SK-N-SH treated with all-trans-retinoic acid at 6 μM for 48 hours (cell line): ENCODE measurements around the gene HOXA2.

Experiments
- ARNTL ChIP-seq: fragments of 450-650 bp; formaldehyde crosslinking; IDR thresholded peaks from 2 replicates; pipeline ENCODE4 v1.5.0; 2020; ENCODE audit warnings: low read depth, mild to moderate bottlenecking, moderate library complexity, borderline replicate concordance
- GLIS3 ChIP-seq: fragments of 250-450 bp; sonication (Bioruptor Pico); IDR thresholded peaks from 2 replicates; pipeline ENCODE4 v1.5.0; 2020; ENCODE audit warnings: mild to moderate bottlenecking, moderate library complexity
- OSR1 ChIP-seq: fragments of 250-450 bp; sonication (Bioruptor Pico); IDR thresholded peaks from 2 replicates; pipeline ENCODE4 v1.8.0; 2022; ENCODE audit warnings: moderate library complexity, mild to moderate bottlenecking, inconsistent platforms
- RARB ChIP-seq: fragments of 250-450 bp; sonication (Bioruptor Pico); IDR thresholded peaks from 2 replicates; pipeline ENCODE4 v1.8.0; 2021; ENCODE audit warnings: mild to moderate bottlenecking, moderate library complexity
- TCF4 ChIP-seq: fragments of 250-450 bp; sonication (Bioruptor Pico); IDR thresholded peaks from 2 replicates; pipeline ENCODE4 v1.8.0; 2021; ENCODE audit warnings: mild to moderate bottlenecking, moderate library complexity, borderline replicate concordance
- TOX ChIP-seq: fragments of 250-450 bp; sonication (Bioruptor Pico); IDR thresholded peaks from 2 replicates; pipeline ENCODE4 v1.8.0; 2021; ENCODE audit warnings: mild to moderate bottlenecking, moderate library complexity, borderline replicate concordance
- ZNF565 ChIP-seq: fragments of 450-650 bp; formaldehyde crosslinking; conservative IDR thresholded peaks from 2 replicates; pipeline ENCODE4 v1.5.0; 2020; ENCODE audit warnings: low read depth, mild to moderate bottlenecking, moderate library complexity
- ZNF70 ChIP-seq: fragments of 450-650 bp; formaldehyde crosslinking; IDR thresholded peaks from 2 replicates; pipeline ENCODE4 v1.5.0; 2020; ENCODE audit warnings: mild to moderate bottlenecking, moderate library complexity
- ZNF8 ChIP-seq: fragments of 450-650 bp; formaldehyde crosslinking; IDR thresholded peaks from 2 replicates; pipeline ENCODE4 v1.5.0; 2020; ENCODE audit warnings: mild to moderate bottlenecking, moderate library complexity
- TF ChIP-seq, protein P1 (sequence below): fragments of 250-450 bp; sonication (Bioruptor Pico); IDR thresholded peaks from 2 replicates; pipeline ENCODE4 v1.5.1; 2020; ENCODE audit warnings: low read depth, mild to moderate bottlenecking, moderate library complexity
- TF ChIP-seq, protein P2 (sequence below): fragments of 250-450 bp; sonication (Bioruptor Pico); IDR thresholded peaks from 2 replicates; pipeline ENCODE4 v1.8.0; 2020; ENCODE audit warnings: mild to moderate bottlenecking, moderate library complexity, borderline replicate concordance

DNA sequence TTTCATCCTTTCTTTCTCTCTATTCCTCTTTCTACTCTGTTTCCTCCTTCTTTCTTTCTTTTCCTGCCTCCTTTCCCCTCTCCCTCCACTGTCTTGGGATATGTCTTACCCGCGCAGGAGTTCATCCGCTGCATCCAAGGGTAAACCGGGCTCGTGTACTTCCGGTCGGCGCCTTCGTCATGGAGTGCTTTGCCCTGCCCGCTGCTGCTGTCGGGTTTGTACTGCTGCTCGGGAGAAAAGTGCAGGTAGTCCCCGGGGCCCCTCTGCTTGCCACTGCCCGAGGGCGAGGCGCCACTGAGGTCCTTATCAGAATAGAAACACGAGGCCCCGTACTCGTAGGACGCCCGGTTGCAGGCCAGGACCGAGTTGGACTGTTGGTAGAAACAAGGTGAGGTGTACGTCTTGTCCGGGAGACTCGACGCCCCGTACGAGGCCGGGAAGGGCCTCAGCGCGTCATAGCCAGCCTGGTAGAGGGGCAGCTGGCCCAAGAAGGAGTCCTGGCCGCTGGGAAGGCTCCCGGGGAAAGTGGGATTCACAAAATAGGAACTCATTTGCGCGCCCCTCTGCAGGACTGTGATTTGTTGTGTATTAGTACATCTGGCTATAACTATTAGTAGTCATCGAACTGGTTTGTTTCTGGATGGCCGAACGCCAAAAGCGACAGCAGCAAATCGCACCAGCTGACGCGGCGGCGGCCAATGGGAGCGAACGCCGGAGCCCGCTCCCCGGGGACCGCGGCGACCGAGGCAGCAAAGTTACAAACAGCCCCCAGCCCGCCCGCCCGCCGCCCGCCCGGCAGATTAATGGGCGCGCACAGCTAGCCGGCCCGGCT, 44.9 kb upstream of the HOXA2 start, which contains the start of gene HOXA6:
- no peak for TF ChIP-seq ZNF8 (CRISPR knock-in tag)
- no peak for TF ChIP-seq ARNTL (CRISPR knock-in tag)
- no peak for TF ChIP-seq ZNF70 (CRISPR knock-in tag)
- no peak for TF ChIP-seq GLIS3 (CRISPR knock-in tag)
- TF ChIP-seq, protein P1, sequence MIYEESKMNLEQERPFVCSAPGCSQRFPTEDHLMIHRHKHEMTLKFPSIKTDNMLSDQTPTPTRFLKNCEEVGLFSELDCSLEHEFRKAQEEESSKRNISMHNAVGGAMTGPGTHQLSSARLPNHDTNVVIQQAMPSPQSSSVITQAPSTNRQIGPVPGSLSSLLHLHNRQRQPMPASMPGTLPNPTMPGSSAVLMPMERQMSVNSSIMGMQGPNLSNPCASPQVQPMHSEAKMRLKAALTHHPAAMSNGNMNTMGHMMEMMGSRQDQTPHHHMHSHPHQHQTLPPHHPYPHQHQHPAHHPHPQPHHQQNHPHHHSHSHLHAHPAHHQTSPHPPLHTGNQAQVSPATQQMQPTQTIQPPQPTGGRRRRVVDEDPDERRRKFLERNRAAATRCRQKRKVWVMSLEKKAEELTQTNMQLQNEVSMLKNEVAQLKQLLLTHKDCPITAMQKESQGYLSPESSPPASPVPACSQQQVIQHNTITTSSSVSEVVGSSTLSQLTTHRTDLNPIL (CRISPR knock-in tag): no peak
- TF ChIP-seq, protein P2, sequence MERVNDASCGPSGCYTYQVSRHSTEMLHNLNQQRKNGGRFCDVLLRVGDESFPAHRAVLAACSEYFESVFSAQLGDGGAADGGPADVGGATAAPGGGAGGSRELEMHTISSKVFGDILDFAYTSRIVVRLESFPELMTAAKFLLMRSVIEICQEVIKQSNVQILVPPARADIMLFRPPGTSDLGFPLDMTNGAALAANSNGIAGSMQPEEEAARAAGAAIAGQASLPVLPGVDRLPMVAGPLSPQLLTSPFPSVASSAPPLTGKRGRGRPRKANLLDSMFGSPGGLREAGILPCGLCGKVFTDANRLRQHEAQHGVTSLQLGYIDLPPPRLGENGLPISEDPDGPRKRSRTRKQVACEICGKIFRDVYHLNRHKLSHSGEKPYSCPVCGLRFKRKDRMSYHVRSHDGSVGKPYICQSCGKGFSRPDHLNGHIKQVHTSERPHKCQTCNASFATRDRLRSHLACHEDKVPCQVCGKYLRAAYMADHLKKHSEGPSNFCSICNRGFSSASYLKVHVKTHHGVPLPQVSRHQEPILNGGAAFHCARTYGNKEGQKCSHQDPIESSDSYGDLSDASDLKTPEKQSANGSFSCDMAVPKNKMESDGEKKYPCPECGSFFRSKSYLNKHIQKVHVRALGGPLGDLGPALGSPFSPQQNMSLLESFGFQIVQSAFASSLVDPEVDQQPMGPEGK (CRISPR knock-in tag): no peak
- TF ChIP-seq ZNF565: no peak
- no peak for TF ChIP-seq RARB (CRISPR knock-in tag)
- TF ChIP-seq OSR1 (CRISPR knock-in tag): no peak
- TF ChIP-seq TCF4 (CRISPR knock-in tag): no peak
- no peak for TF ChIP-seq TOX (CRISPR knock-in tag)
